OCI-LY7 (cell line): ENCODE measurements around the gene TMEM213. TPM values are rescaled to one million over a fixed set of nuclear protein-coding genes. Genes with fewer than 3 reads are reported as not detected.

ENCODE experiments used
- BruUV-seq: library from RNA; stranded (reverse); fragments of 400-500 nt; replicated peaks from 2 replicates; lab custom pipeline; 2021; lab: Mats Ljungman, UMichigan
- CTCF ChIA-PET: fragments of 300-600 bp; sonication (Branson Sonifier 250); formaldehyde crosslinking; loops from one replicate; lab custom pipeline; 2022; ENCODE audit warnings: antibody characterized with exemption; ENCODE audit not compliant: unreplicated experiment; lab: Charles Lee
- POLR2A ChIA-PET: fragments of 300-600 bp; sonication (Branson Sonifier 250); formaldehyde crosslinking; loops from one replicate; lab custom pipeline; 2022; ENCODE audit warnings: antibody characterized with exemption; lab: Charles Lee
- DNase-seq: peaks from one replicate; pipeline ENCODE4 v3.0.0-alpha.2; 2015; ENCODE audit warnings: low spot score
- H2AFZ ChIP-seq: fragments of 200-600 bp; sonication (generic), shearing (Covaris generic); 2 replicates; pipeline ENCODE4 v1.6.1; 2014; ENCODE audit warnings: mild to moderate bottlenecking, antibody characterized with exemption, low read length, moderate library complexity
- H3K27ac ChIP-seq: fragments of 200-600 bp; sonication (generic); 2 replicates; pipeline ENCODE4 v1.5.1; 2014; ENCODE audit warnings: mixed run types, low read depth, mild to moderate bottlenecking, moderate library complexity, low read length, inconsistent platforms; ENCODE audit not compliant: poor library complexity, severe bottlenecking
- H3K36me3 ChIP-seq: fragments of 200-600 bp; sonication (generic); 2 replicates; pipeline ENCODE4 v1.6.1; 2014; ENCODE audit warnings: mild to moderate bottlenecking, antibody characterized with exemption, low read length, moderate library complexity, mixed read lengths; ENCODE audit not compliant: insufficient read depth
- H3K4me1 ChIP-seq: fragments of 200-600 bp; sonication (generic); 2 replicates; pipeline ENCODE4 v1.5.1; 2014; ENCODE audit warnings: mild to moderate bottlenecking, low read length; ENCODE audit not compliant: insufficient read depth, poor library complexity, severe bottlenecking
- H3K4me2 ChIP-seq: fragments of 200-600 bp; sonication (generic); 2 replicates; pipeline ENCODE4 v1.6.1; 2014; ENCODE audit warnings: mild to moderate bottlenecking, low read length
- H3K4me3 ChIP-seq: fragments of 200-600 bp; sonication (generic); 2 replicates; pipeline ENCODE4 v1.5.1; 2014; ENCODE audit warnings: mild to moderate bottlenecking, low read depth, low read length; ENCODE audit not compliant: poor library complexity, severe bottlenecking
- H3K79me2 ChIP-seq: fragments of 200-600 bp; sonication (generic); 2 replicates; pipeline ENCODE4 v1.6.1; 2016; ENCODE audit warnings: low read depth, mild to moderate bottlenecking, low read length, moderate library complexity, mixed read lengths; ENCODE audit not compliant: insufficient read depth
- H3K9me2 ChIP-seq: fragments of 200-600 bp; sonication (generic); 2 replicates; pipeline ENCODE4 v1.6.1; 2016; ENCODE audit warnings: mild to moderate bottlenecking, low read length, mixed read lengths; ENCODE audit not compliant: insufficient read depth
- H3K9me3 ChIP-seq: fragments of 200-600 bp; sonication (generic); 2 replicates; pipeline ENCODE4 v1.6.1; 2014; ENCODE audit warnings: mild to moderate bottlenecking, mixed run types, low read length, mixed read lengths
- H4K20me1 ChIP-seq: fragments of 200-600 bp; sonication (generic); 2 replicates; pipeline ENCODE4 v1.6.1; 2014; ENCODE audit warnings: mild to moderate bottlenecking, antibody characterized with exemption, low read length, moderate library complexity, mixed read lengths; ENCODE audit not compliant: insufficient read depth
- EZH2phosphoT487 ChIP-seq: fragments of 200-600 bp; sonication (generic); IDR thresholded peaks from 2 replicates; pipeline ENCODE4 v1.6.1; 2018; ENCODE audit warnings: low read depth, borderline replicate concordance, mild to moderate bottlenecking, mixed run types, antibody characterized with exemption, low read length, moderate library complexity, mixed read lengths
- intact Hi-C: fragments of 100-400 bp; cut with micrococcal nuclease; formaldehyde crosslinking; loops from one replicate; pipeline ENCODE4 v1.10.0; 2022; ENCODE audit not compliant: unreplicated experiment
- total RNA-seq, 2 experiments: library from RNA; depleted of rRNA in 1 of 2; stranded (reverse); fragments of >200 nt in 1 of 2; shearing (Covaris generic) in 1 of 2; gene quantifications; 2 replicates each; pipeline ENCODE4 v1.2.3, GENCODE V29; 2014 to 2022
- TF ChIP-seq, protein P1 (sequence below): fragments of 200-600 bp; sonication (generic); conservative IDR thresholded peaks from 2 replicates; pipeline ENCODE4 v1.5.1; 2014; ENCODE audit warnings: mild to moderate bottlenecking, antibody characterized with exemption, low read length, moderate library complexity, mixed read lengths

TMEM213 gene
- total RNA-seq, 2 experiments from 2014 or later = not detected

DNA sequence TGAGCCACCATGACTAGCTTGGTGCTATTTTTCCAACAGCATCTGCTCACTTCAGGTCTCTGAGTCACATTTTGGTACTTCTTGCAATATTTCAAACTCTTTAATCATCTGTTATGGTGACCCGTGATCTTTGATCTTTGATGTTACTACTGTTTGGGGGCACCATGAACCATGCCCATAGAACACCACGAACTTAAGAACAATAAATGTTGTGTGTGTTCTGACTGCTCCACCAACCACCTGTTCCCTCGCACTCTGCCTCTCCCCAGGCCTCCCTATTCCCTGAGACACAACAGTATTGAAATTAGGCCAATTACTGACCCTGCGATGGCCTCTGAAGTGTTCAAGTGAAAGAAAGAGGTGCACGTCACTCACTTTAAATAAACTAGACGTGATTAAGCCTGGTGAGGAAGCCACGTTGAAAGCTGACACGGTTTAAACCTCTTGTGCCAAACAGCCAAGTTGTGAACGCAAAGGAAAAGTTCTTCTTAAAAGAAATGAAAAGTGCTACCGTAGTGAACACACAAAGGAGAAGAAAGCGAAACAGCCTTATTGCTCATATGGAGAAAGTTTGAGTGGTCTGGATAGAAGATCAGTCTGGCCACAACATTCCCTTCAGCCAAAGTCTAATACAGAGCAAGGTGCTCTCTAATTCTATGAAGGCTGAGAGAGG lies 27.4 kb downstream of the TMEM213 start:
- ChIA-PET POLR2A (no interaction called here), CTCF (no interaction called here)
- Histone ChIP-seq H3K27ac (no peak overlapping the region), H2AFZ (no peak overlapping the region), H3K79me2 (no peaks in the 10 kb centered on the region), H3K9me3 (no peaks in the 10 kb centered on the region), H3K9me2 (no peaks in the 10 kb centered on the region), H3K4me2 (no peak overlapping the region), H3K4me1 (no peaks in the 10 kb centered on the region), H3K36me3 (no peaks in the 10 kb centered on the region), H3K4me3 (no peak overlapping the region), H4K20me1 (no peaks in the 10 kb centered on the region)
- TF ChIP-seq, protein P1, sequence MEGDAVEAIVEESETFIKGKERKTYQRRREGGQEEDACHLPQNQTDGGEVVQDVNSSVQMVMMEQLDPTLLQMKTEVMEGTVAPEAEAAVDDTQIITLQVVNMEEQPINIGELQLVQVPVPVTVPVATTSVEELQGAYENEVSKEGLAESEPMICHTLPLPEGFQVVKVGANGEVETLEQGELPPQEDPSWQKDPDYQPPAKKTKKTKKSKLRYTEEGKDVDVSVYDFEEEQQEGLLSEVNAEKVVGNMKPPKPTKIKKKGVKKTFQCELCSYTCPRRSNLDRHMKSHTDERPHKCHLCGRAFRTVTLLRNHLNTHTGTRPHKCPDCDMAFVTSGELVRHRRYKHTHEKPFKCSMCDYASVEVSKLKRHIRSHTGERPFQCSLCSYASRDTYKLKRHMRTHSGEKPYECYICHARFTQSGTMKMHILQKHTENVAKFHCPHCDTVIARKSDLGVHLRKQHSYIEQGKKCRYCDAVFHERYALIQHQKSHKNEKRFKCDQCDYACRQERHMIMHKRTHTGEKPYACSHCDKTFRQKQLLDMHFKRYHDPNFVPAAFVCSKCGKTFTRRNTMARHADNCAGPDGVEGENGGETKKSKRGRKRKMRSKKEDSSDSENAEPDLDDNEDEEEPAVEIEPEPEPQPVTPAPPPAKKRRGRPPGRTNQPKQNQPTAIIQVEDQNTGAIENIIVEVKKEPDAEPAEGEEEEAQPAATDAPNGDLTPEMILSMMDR = no peak
- BruUV-seq = no TSS peak
- intact Hi-C loops = no loop called here
- DNase-seq = no peak

GRCh38 chr7:138828302-138828701 lies 30.5 kb downstream of the TMEM213 start:
- TF ChIP-seq EZH2phosphoT487 = no peak
- TF ChIP-seq, protein P1 = no peak
- DNase-seq = no peak
- POLR2A ChIA-PET = interaction anchor here (1.3 kb wide), 1 partner anchor 9 kb away, joined by 3 read pairs; no protein-coding TSS in a partner anchor
- no peaks in the 10 kb centered on the region for H3K9me2 ChIP-seq
- no peaks in the 10 kb centered on the region for H3K79me2 ChIP-seq
- no peaks in the 10 kb centered on the region for H4K20me1 ChIP-seq
- intact Hi-C loops = no loop called here
- no peak overlapping the region for H3K27ac ChIP-seq
- H3K4me1 ChIP-seq = no peaks in the 10 kb centered on the region
- CTCF ChIA-PET = no interaction called here
- no TSS peak for BruUV-seq
- H3K4me3 ChIP-seq = no peak overlapping the region
- H3K4me2 ChIP-seq = no peak overlapping the region
- no peaks in the 10 kb centered on the region for H3K36me3 ChIP-seq
- no peak overlapping the region for H2AFZ ChIP-seq
- no peaks in the 10 kb centered on the region for H3K9me3 ChIP-seq

- Histone ChIP-seq H3K79me2 (no peaks in the 10 kb centered on the region), H4K20me1 (no peaks in the 10 kb centered on the region), H3K4me1 (no peaks in the 10 kb centered on the region), H3K4me3 (no peak overlapping the region), H2AFZ (no peak overlapping the region), H3K9me3 (no peaks in the 10 kb centered on the region), H3K9me2 (no peaks in the 10 kb centered on the region), H3K27ac (no peak overlapping the region), H3K36me3 (no peaks in the 10 kb centered on the region), H3K4me2 (no peak overlapping the region)
- BruUV-seq = no TSS peak
- intact Hi-C loops = no loop called here
- TF ChIP-seq, protein P1 = no peak
- no peak for TF ChIP-seq EZH2phosphoT487
- CTCF ChIA-PET = no interaction called here
- POLR2A ChIA-PET = interaction anchor here (1.3 kb wide), 1 partner anchor 8 kb away, joined by 3 read pairs; no protein-coding TSS in a partner anchor
- DNase-seq = no peak
These were observed 31.5 kb downstream of the TMEM213 start for GRCh38 chr7:138829335-138829734.
